ENCODE results near the gene SH2B3. TPM values are rescaled to one million over a fixed set of nuclear protein-coding genes. Genes with fewer than 3 reads are reported as not detected.
A peak's percentile ranks its signal among the peaks of the same experiment; 100 is the strongest.
"Not testable (repeated sequence)": the region's sequence is repeated elsewhere in the genome, so short reads cannot be mapped to it uniquely, and the experiment has no call there.

The SH2B3 gene
- total and polyA plus RNA-seq, 4 donors = 9.6 to 46.0 (median 17.9) TPM

- H3K27ac ChIP-seq (ENCODE audit: low read depth in 1 of 2, low read length in 1 of 2) = peak overlapping the region in 1 of 2 donors; percentile 4
- no peak overlapping the region for H3K4me3 ChIP-seq
- no peaks in the 10 kb centered on the region for H3K36me3 ChIP-seq (ENCODE audit: control insufficient read depth in 4 of 4, insufficient read depth in 4 of 4, low read length in 4 of 4)
- DNase-seq (no peak), ATAC-seq (ENCODE audit: insufficient read depth, low FRiP score) (peak; percentile 9)
- 30 to 63% methylated on average over 8 of the region's 8 CpGs for WGBS, 2 donors
- no peak for TF ChIP-seq CTCF (IDR thresholded peaks at IDR 0.05; ENCODE audit: control extremely low read depth, extremely low read depth)
- H3K9ac ChIP-seq (ENCODE audit: insufficient read depth in 1 of 2, low read length in 2 of 2) = no peak overlapping the region
- no peaks in the 10 kb centered on the region for H3K4me1 ChIP-seq (ENCODE audit: control insufficient read depth in 5 of 5, insufficient read depth in 5 of 5, low read length in 5 of 5)
- H3K9me3 ChIP-seq (ENCODE audit: control insufficient read depth in 4 of 4, insufficient read depth in 3 of 4, low read length in 3 of 4) = no peaks in the 10 kb centered on the region
- H3K27me3 ChIP-seq (ENCODE audit: control insufficient read depth in 3 of 3, insufficient read depth in 3 of 3, low read length in 2 of 3) = no peaks in the 10 kb centered on the region
Observed at GRCh38 chr12:111393700-111394300, 11.9 kb upstream of the SH2B3 start.

- Histone ChIP-seq H3K36me3 (ENCODE audit: control insufficient read depth in 4 of 4, insufficient read depth in 4 of 4, low read length in 4 of 4) (no peaks in the 10 kb centered on the region), H3K27me3 (ENCODE audit: control insufficient read depth in 3 of 3, insufficient read depth in 3 of 3, low read length in 2 of 3) (no peaks in the 10 kb centered on the region), H3K4me3 (no peak overlapping the region), H3K27ac (ENCODE audit: low read depth in 1 of 2, low read length in 1 of 2) (no peak overlapping the region), H3K4me1 (ENCODE audit: control insufficient read depth in 5 of 5, insufficient read depth in 5 of 5, low read length in 5 of 5) (no peaks in the 10 kb centered on the region), H3K9me3 (ENCODE audit: control insufficient read depth in 4 of 4, insufficient read depth in 3 of 4, low read length in 3 of 4) (no peaks in the 10 kb centered on the region), H3K9ac (ENCODE audit: insufficient read depth in 1 of 2, low read length in 2 of 2) (no peak overlapping the region)
- DNase-seq (no peak), ATAC-seq (ENCODE audit: insufficient read depth, low FRiP score) (no peak)
- WGBS, 2 donors = 80 to 81% methylated on average over 8 of the region's 8 CpGs
- TF ChIP-seq CTCF (IDR thresholded peaks at IDR 0.05; ENCODE audit: control extremely low read depth, extremely low read depth) = no peak
Observed at GRCh38 chr12:111394480-111394879, 11.2 kb upstream of the SH2B3 start.

DNA sequence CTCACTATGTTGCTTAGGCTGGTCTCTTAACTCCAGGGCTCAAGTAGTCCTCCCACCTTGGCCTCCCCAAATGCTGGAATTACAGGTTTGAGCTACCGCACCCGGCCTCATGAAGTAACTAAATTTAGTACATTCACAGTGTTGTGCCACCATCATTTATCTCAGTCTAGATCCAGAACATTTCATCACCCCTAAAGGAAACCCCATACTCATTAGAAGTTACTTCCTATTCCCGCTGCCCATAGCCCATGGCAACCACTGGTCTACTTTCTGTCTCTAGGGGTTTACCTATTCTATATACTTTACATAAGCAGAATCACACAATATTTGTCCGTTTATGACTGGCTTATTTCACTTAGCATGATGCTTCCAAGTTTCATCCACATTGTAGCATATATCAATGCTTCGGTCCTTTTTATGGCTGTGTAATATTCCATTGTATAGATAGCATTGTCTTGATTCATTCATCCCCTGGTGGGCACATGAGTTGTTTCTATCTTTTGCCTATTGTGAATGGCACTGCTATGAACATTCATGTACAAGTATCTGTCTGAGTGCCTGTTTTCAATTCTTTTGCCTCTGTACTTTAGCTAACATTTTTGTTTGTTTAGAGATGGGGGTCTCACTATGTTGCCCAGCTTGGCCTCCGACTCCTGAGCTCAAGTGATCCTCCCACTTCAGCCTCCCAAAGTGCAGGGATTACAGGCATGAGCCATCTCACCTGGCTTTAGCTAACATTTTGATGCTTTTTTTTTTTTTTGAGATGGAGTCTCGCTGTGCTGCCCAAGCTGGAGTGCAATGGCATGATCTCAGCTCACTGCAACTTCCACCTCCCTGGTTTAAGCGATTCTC lies 10.2 kb upstream of the SH2B3 start:
- H3K9ac ChIP-seq (ENCODE audit: insufficient read depth in 1 of 2, low read length in 2 of 2) = no peak overlapping the region
- DNase-seq (no peak), ATAC-seq (ENCODE audit: insufficient read depth, low FRiP score) (no peak)
- no peaks in the 10 kb centered on the region for H3K36me3 ChIP-seq (ENCODE audit: control insufficient read depth in 4 of 4, insufficient read depth in 4 of 4, low read length in 4 of 4)
- TF ChIP-seq CTCF (IDR thresholded peaks at IDR 0.05; ENCODE audit: control extremely low read depth, extremely low read depth) = no peak
- WGBS, 2 donors = 59 to 83% methylated on average over 8 of the region's 8 CpGs
- no peak overlapping the region for H3K4me3 ChIP-seq
- H3K27ac ChIP-seq (ENCODE audit: low read depth in 1 of 2, low read length in 1 of 2) = no peak overlapping the region
- no peaks in the 10 kb centered on the region for H3K9me3 ChIP-seq (ENCODE audit: control insufficient read depth in 4 of 4, insufficient read depth in 3 of 4, low read length in 3 of 4)
- H3K27me3 ChIP-seq (ENCODE audit: control insufficient read depth in 3 of 3, insufficient read depth in 3 of 3, low read length in 2 of 3) = no peaks in the 10 kb centered on the region
- no peaks in the 10 kb centered on the region for H3K4me1 ChIP-seq (ENCODE audit: control insufficient read depth in 5 of 5, insufficient read depth in 5 of 5, low read length in 5 of 5)

DNA sequence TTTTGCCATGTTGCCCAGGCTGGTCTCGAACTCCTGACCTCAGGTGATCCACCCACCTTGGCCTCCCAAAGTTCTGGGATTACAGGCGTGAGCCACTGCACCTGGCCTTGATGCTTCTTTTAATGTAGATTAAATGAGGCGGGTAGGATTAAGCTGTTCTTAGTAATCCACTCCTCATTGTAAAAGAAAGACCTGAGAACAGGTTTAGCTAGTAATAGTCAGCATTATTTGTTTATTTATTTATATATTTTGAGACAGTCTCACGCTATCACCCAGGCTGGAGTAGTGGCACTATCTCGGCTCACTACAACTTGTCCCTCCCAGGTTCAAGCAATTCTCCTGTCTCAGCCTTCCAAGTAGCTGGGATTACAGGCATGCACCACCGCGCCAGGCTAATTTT lies 9.5 kb upstream of the SH2B3 start:
- not testable (repeated sequence) for H3K27ac ChIP-seq (ENCODE audit: low read depth in 1 of 2, low read length in 1 of 2); H3K4me1 ChIP-seq (ENCODE audit: control insufficient read depth in 5 of 5, insufficient read depth in 5 of 5, low read length in 5 of 5)
- 90 to 95% methylated on average over 7 of the region's 7 CpGs for WGBS, 2 donors

More for the DNA sequence above, 9.5 kb upstream of the SH2B3 start:
- not testable (repeated sequence) for DNase-seq; H3K9me3 ChIP-seq (ENCODE audit: control insufficient read depth in 4 of 4, insufficient read depth in 3 of 4, low read length in 3 of 4); ATAC-seq (ENCODE audit: insufficient read depth, low FRiP score); H3K4me3 ChIP-seq; H3K9ac ChIP-seq (ENCODE audit: insufficient read depth in 1 of 2, low read length in 2 of 2); H3K36me3 ChIP-seq (ENCODE audit: control insufficient read depth in 4 of 4, insufficient read depth in 4 of 4, low read length in 4 of 4); H3K27me3 ChIP-seq (ENCODE audit: control insufficient read depth in 3 of 3, insufficient read depth in 3 of 3, low read length in 2 of 3)
